Neural progenitor cell (in vitro differentiated cells): Measurements from ENCODE around the gene GALK2.

Source experiments
- EZH2 ChIP-seq: fragments of 200-600 bp; sonication (generic); IDR thresholded peaks from 2 replicates; pipeline ENCODE4 v1.6.1; 2017; ENCODE audit warnings: antibody characterized with exemption, mild to moderate bottlenecking, moderate library complexity
- EZH2phosphoT487 ChIP-seq: fragments of 200-600 bp; sonication (generic); IDR thresholded peaks from 2 replicates; pipeline ENCODE4 v1.6.1; 2017; ENCODE audit warnings: antibody characterized with exemption
- TF ChIP-seq, protein P1 (sequence below): fragments of 200-600 bp; sonication (generic); IDR thresholded peaks from 2 replicates; pipeline ENCODE4 v1.5.1; 2017; ENCODE audit warnings: antibody characterized with exemption, mild to moderate bottlenecking

DNA sequence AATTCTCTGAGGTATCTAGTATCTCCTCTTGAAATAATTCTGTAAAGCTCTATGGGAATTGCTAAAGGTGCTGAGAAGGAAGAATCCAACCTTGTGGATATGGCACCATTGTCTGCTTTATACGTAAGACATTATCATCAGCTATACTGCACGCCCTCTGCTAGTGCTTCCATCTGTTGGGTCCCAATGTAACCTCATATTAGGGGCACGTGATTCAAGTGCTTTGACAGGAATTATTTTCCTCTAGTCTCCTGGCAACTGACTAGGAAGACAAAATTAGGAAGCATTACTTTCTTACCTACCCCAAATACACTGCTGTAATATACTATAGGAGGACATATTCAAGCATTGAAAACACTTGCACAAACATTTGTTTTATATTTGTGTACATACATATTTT is 38.6 kb upstream of the GALK2 start:
- TF ChIP-seq, protein P1, sequence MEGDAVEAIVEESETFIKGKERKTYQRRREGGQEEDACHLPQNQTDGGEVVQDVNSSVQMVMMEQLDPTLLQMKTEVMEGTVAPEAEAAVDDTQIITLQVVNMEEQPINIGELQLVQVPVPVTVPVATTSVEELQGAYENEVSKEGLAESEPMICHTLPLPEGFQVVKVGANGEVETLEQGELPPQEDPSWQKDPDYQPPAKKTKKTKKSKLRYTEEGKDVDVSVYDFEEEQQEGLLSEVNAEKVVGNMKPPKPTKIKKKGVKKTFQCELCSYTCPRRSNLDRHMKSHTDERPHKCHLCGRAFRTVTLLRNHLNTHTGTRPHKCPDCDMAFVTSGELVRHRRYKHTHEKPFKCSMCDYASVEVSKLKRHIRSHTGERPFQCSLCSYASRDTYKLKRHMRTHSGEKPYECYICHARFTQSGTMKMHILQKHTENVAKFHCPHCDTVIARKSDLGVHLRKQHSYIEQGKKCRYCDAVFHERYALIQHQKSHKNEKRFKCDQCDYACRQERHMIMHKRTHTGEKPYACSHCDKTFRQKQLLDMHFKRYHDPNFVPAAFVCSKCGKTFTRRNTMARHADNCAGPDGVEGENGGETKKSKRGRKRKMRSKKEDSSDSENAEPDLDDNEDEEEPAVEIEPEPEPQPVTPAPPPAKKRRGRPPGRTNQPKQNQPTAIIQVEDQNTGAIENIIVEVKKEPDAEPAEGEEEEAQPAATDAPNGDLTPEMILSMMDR = no peak
- TF ChIP-seq EZH2 (no peak), EZH2phosphoT487 (no peak)
